Fibroblast of the aortic adventitia (primary cell): ENCODE data around the gene SUCO. TPM values are rescaled to one million over a fixed set of nuclear protein-coding genes. Genes with fewer than 3 reads are reported as not detected.
A peak's percentile ranks its signal among the peaks of the same experiment; 100 is the strongest.

Source experiments
- DNase-seq: peaks from one replicate; pipeline ENCODE4 v3.0.0-alpha.2; 2010; ENCODE audit warnings: low read depth
- H3K4me3 ChIP-seq: 2 replicates; pipeline ENCODE4 v1.5.1; 2011; ENCODE audit warnings: low read depth, mild to moderate bottlenecking, control low read depth, low read length, moderate library complexity
- CTCF ChIP-seq: IDR thresholded peaks from 2 replicates; pipeline ENCODE4 v1.5.1; 2011; ENCODE audit warnings: mild to moderate bottlenecking, low read length, control low read depth, inconsistent platforms; ENCODE audit not compliant: insufficient read depth
- total RNA-seq: library from RNA; depleted of rRNA; stranded (reverse); fragments of >200 nt; gene quantifications from 2 replicates; pipeline ENCODE4 v1.2.3, GENCODE V29; 2012; ENCODE audit warnings: low replicate concordance

The SUCO gene
- total RNA-seq, 1 donor, result 53.3 TPM

- no peak for TF ChIP-seq CTCF
Measured at GRCh38 chr1:172540635-172541034, 7.7 kb downstream of the SUCO start.

GRCh38 chr1:172544481-172545104 lies 11.6 kb downstream of the SUCO start:
- no peak for DNase-seq
- H3K4me3 ChIP-seq, result no peak overlapping the region
- TF ChIP-seq CTCF, result no peak

More at GRCh38 chr1:172540635-172541034, 7.7 kb downstream of the SUCO start:
- H3K4me3 ChIP-seq, result no peak overlapping the region
- DNase-seq, result no peak

- no peak for DNase-seq
- no peak overlapping the region for H3K4me3 ChIP-seq
- TF ChIP-seq CTCF, result no peak
Measured at GRCh38 chr1:172545396-172546004, 12.6 kb downstream of the SUCO start.

GRCh38 chr1:172547071-172547470 lies 14.1 kb downstream of the SUCO start:
- no peak overlapping the region for H3K4me3 ChIP-seq
- TF ChIP-seq CTCF, result no peak
- no peak for DNase-seq

GRCh38 chr1:172549621-172550280 lies 16.8 kb downstream of the SUCO start:
- no peak overlapping the region for H3K4me3 ChIP-seq
- TF ChIP-seq CTCF, result no peak
- DNase-seq, result peak; percentile 27

GRCh38 chr1:172551279-172551678 lies 18.3 kb downstream of the SUCO start:
- no peak overlapping the region for H3K4me3 ChIP-seq
- TF ChIP-seq CTCF, result no peak
- DNase-seq, result no peak
